Chondrocyte (in vitro differentiated cells): Measurements from ENCODE around the gene OPHN1. TPM values are rescaled to one million over a fixed set of nuclear protein-coding genes. Genes with fewer than 3 reads are reported as not detected.
A peak's percentile ranks its signal among the peaks of the same experiment; 100 is the strongest.

ENCODE experiments used
- DNase-seq: peaks from one replicate; pipeline ENCODE4 v3.0.0; 2021; ENCODE audit warnings: mixed read lengths, low spot score
- H3K27ac Mint-ChIP-seq: one replicate; pipeline ENCODE4 v1.8.0; 2021; ENCODE audit warnings: mild to moderate bottlenecking, moderate library complexity, mixed read lengths; ENCODE audit not compliant: unreplicated experiment
- H3K27me3 Mint-ChIP-seq: 2 replicates; pipeline ENCODE4 v1.8.0; 2021; ENCODE audit warnings: low read depth, mixed read lengths
- H3K36me3 Mint-ChIP-seq: 2 replicates; pipeline ENCODE4 v1.8.0; 2021; ENCODE audit warnings: low read depth, mixed read lengths
- H3K4me1 Mint-ChIP-seq: 2 replicates; pipeline ENCODE4 v1.8.0; 2021; ENCODE audit warnings: low read depth, mild to moderate bottlenecking, mixed read lengths
- H3K4me3 Mint-ChIP-seq: one replicate; pipeline ENCODE4 v1.8.0; 2021; ENCODE audit warnings: mild to moderate bottlenecking, moderate library complexity, mixed read lengths; ENCODE audit not compliant: unreplicated experiment
- H3K9me3 Mint-ChIP-seq: 2 replicates; pipeline ENCODE4 v1.8.0; 2021; ENCODE audit warnings: low read depth, mixed read lengths
- CTCF ChIP-seq: fragments of 200-600 bp; sonication (generic); IDR thresholded peaks from 2 replicates; pipeline ENCODE4 v1.5.0; 2021; ENCODE audit warnings: antibody characterized with exemption, mild to moderate bottlenecking, moderate library complexity
- total RNA-seq: library from RNA; stranded (reverse); gene quantifications from 3 replicates; pipeline ENCODE4 v1.2.1, GENCODE V29; 2021

OPHN1 gene
- total RNA-seq, 1 donor from 2014 or later, result 6.1 TPM

- Mint-ChIP-seq H3K36me3 (no peaks in the 10 kb centered on the region), H3K4me3 (no peak overlapping the region), H3K27me3 (no peaks in the 10 kb centered on the region), H3K9me3 (peaks cover 12% of the 10 kb centered on the region), H3K27ac (peak overlapping the region; percentile 13), H3K4me1 (peaks cover 8% of the 10 kb centered on the region)
- DNase-seq, result no peak
- TF ChIP-seq CTCF, result no peak
These were observed 178.3 kb downstream of the OPHN1 start for GRCh38 chrX:68254738-68255645.

- H3K27ac Mint-ChIP-seq, result no peak overlapping the region
- H3K27me3 Mint-ChIP-seq, result no peaks in the 10 kb centered on the region
- DNase-seq, result no peak
- no peak overlapping the region for H3K4me3 Mint-ChIP-seq
- peaks cover 8% of the 10 kb centered on the region for H3K4me1 Mint-ChIP-seq
- H3K36me3 Mint-ChIP-seq, result no peaks in the 10 kb centered on the region
- TF ChIP-seq CTCF, result no peak
- peaks cover 14% of the 10 kb centered on the region for H3K9me3 Mint-ChIP-seq
These were observed 180.6 kb downstream of the OPHN1 start for GRCh38 chrX:68252664-68253063.

GRCh38 chrX:68249903-68250302 lies 183.4 kb downstream of the OPHN1 start:
- TF ChIP-seq CTCF, result no peak
- Mint-ChIP-seq H3K4me3 (no peak overlapping the region), H3K4me1 (peaks cover 7% of the 10 kb centered on the region), H3K36me3 (no peaks in the 10 kb centered on the region), H3K27me3 (no peaks in the 10 kb centered on the region), H3K27ac (no peak overlapping the region), H3K9me3 (peaks cover 20% of the 10 kb centered on the region)
- DNase-seq, result no peak

GRCh38 chrX:68249401-68249831 lies 183.9 kb downstream of the OPHN1 start:
- H3K4me3 Mint-ChIP-seq, result no peak overlapping the region
- no peak for DNase-seq
- H3K36me3 Mint-ChIP-seq, result no peaks in the 10 kb centered on the region
- peaks cover 19% of the 10 kb centered on the region for H3K9me3 Mint-ChIP-seq
- H3K4me1 Mint-ChIP-seq, result peaks cover 5% of the 10 kb centered on the region
- H3K27ac Mint-ChIP-seq, result no peak overlapping the region
- no peak for TF ChIP-seq CTCF
- H3K27me3 Mint-ChIP-seq, result no peaks in the 10 kb centered on the region

- Mint-ChIP-seq H3K36me3 (no peaks in the 10 kb centered on the region), H3K27ac (no peak overlapping the region), H3K27me3 (no peaks in the 10 kb centered on the region), H3K4me3 (no peak overlapping the region), H3K4me1 (peaks cover 6% of the 10 kb centered on the region), H3K9me3 (peaks cover 4% of the 10 kb centered on the region)
- peak; percentile 50 for TF ChIP-seq CTCF
- DNase-seq, result no peak
These were observed 194.7 kb downstream of the OPHN1 start for GRCh38 chrX:68238568-68238967.
